Measurements from ENCODE around the gene EXOC3L4.
A peak's percentile ranks its signal among the peaks of the same experiment; 100 is the strongest.

Gene EXOC3L4

GRCh38 chr14:103071544-103072251 lies 22.8 kb upstream of the EXOC3L4 start:
- DNase-seq: peak; percentile 27 to 56

- peak in 1 of 2 donors; percentile 62 for DNase-seq
Observed at GRCh38 chr14:103072595-103073366, 21.7 kb upstream of the EXOC3L4 start.

GRCh38 chr14:103073367-103073875 lies 21.1 kb upstream of the EXOC3L4 start:
- DNase-seq: no peak

GRCh38 chr14:103073876-103074728 lies 20.4 kb upstream of the EXOC3L4 start:
- DNase-seq: no peak

GRCh38 chr14:103074729-103075367 lies 19.7 kb upstream of the EXOC3L4 start:
- DNase-seq: peak; percentile 95 to 99

- DNase-seq: peak; percentile 62 to 86
Observed at GRCh38 chr14:103078420-103078749, 16.1 kb upstream of the EXOC3L4 start.

- no peak for DNase-seq
Observed at GRCh38 chr14:103078860-103079587, 15.5 kb upstream of the EXOC3L4 start.

GRCh38 chr14:103081951-103082350 lies 12.6 kb upstream of the EXOC3L4 start:
- DNase-seq: no peak

GRCh38 chr14:103084021-103084919 lies 10.3 kb upstream of the EXOC3L4 start, which contains the start of gene LBHD2:
Gene LBHD2, plus strand, starts transcription at chr14:103084210. Its CDS starts 1,803 bp downstream, at chr14:103086013.
- no peak for DNase-seq

GRCh38 chr14:103085106-103086091 lies 9.1 kb upstream of the EXOC3L4 start:
- DNase-seq: no peak

GRCh38 chr14:103086771-103087342 lies 7.7 kb upstream of the EXOC3L4 start:
- DNase-seq: no peak

GRCh38 chr14:103087343-103087835 lies 7.1 kb upstream of the EXOC3L4 start:
- no peak for DNase-seq

- no peak for DNase-seq
Observed at GRCh38 chr14:103088921-103089320, 5.6 kb upstream of the EXOC3L4 start.

GRCh38 chr14:103089386-103090335 lies 4.9 kb upstream of the EXOC3L4 start:
- DNase-seq: no peak

GRCh38 chr14:103090481-103091020 lies 4.0 kb upstream of the EXOC3L4 start:
- DNase-seq: no peak

- DNase-seq: peak; percentile 69 to 73
Observed at GRCh38 chr14:103091041-103091882, 3.3 kb upstream of the EXOC3L4 start.

- no peak for DNase-seq
Observed at GRCh38 chr14:103091883-103092222, 2.7 kb upstream of the EXOC3L4 start.

All from inflammatory macrophage treated with lipopolysaccharide for 1 hour (primary cell).